Esophagus muscularis mucosa (tissue), 4 donors: ENCODE results near the gene CDC123. TPM values are rescaled to one million over a fixed set of nuclear protein-coding genes. Genes with fewer than 3 reads are reported as not detected.
"Not testable (repeated sequence)": the region's sequence is repeated elsewhere in the genome, so short reads cannot be mapped to it uniquely, and the experiment has no call there.

Experiments
- DNase-seq: peaks from one replicate; pipeline ENCODE4 v3.0.0-alpha.2; 2017; ENCODE audit errors: extremely low spot score
- H3K27ac ChIP-seq, 4 donors: fragments of 200-600 bp; sonication (generic); replicated peaks in 1 of 4; 1 replicate in 3 of 4; 2 replicates in 1 of 4; pipeline ENCODE4 v1.5.1; 2016 to 2019; ENCODE audit warnings: mild to moderate bottlenecking in 1 of 4
- H3K27me3 ChIP-seq, 4 donors: fragments of 200-600 bp; sonication (generic); one replicate each; pipeline versions ENCODE4 v1.5.1 to v1.6.0; 2016 to 2019
- H3K36me3 ChIP-seq, 4 donors: fragments of 200-600 bp; sonication (generic); one replicate each; pipeline ENCODE4 v1.5.1; 2016 to 2019
- H3K4me1 ChIP-seq, 4 donors: fragments of 200-600 bp; sonication (generic); one replicate each; pipeline ENCODE4 v1.5.1; 2016 to 2019
- H3K4me3 ChIP-seq, 4 donors: fragments of 200-600 bp; sonication (generic); 1 replicate in 2 of 4; 2 replicates in 2 of 4; pipeline ENCODE4 v1.5.1; 2016 to 2019; ENCODE audit warnings: mild to moderate bottlenecking in 4 of 4, moderate library complexity in 1 of 4
- H3K9me3 ChIP-seq, 4 donors: fragments of 200-600 bp; sonication (generic); 1 replicate in 3 of 4; 2 replicates in 1 of 4; pipeline ENCODE4 v1.5.1; 2016 to 2019
- CTCF ChIP-seq, 3 experiments: fragments of 200-600 bp in 2 of 3; fragments of 450-650 bp in 1 of 3; sonication (generic) in 2 of 3; IDR thresholded peaks; one replicate each; pipeline ENCODE4 v1.5.1; 2017 to 2019; ENCODE audit warnings: antibody characterized with exemption in 3 of 3, mild to moderate bottlenecking in 2 of 3, moderate library complexity in 1 of 3
- EP300 ChIP-seq: sonication (generic); formaldehyde crosslinking; IDR thresholded peaks from one replicate; pipeline ENCODE4 v1.6.1; 2017; ENCODE audit warnings: antibody characterized with exemption
- POLR2A ChIP-seq: fragments of 450-650 bp; IDR thresholded peaks from one replicate; pipeline ENCODE4 v1.6.1; 2017; ENCODE audit warnings: antibody characterized with exemption, moderate library complexity, mild to moderate bottlenecking, low read depth
- POLR2AphosphoS5 ChIP-seq, 2 donors: sonication (generic); formaldehyde crosslinking; IDR thresholded peaks; one replicate each; pipeline ENCODE4 v1.6.1; 2017; ENCODE audit warnings: antibody characterized with exemption in 2 of 2
- WGBS: methylation state at CpG from one replicate; pipeline ENCODE4 v1.1.5; 2018; 5-methylcytosine and 5-hydroxymethylcytosine counted together
- intact Hi-C: fragments of 100-400 bp; cut with DNase I; formaldehyde crosslinking; loops from one replicate; pipeline ENCODE4 v1.15.1; 2023
- total RNA-seq, 4 donors: library from RNA; depleted of rRNA; stranded (reverse); fragments of >200 nt; gene quantifications; one replicate each; pipeline versions ENCODE4 v1.1.0 to v1.2.1, GENCODE V29; 2016

CDC123 gene
- total RNA-seq, 4 donors from 2014 or later, result 46.9 to 50.2 (median 48.5) TPM

- H3K27ac ChIP-seq, result no peak overlapping the region
- WGBS, result 80% methylated on average over 6 of the region's 6 CpGs
Measured at GRCh38 chr10:12165999-12166775, 29.8 kb upstream of the CDC123 start.

GRCh38 chr10:12171512-12171911 lies 24.5 kb upstream of the CDC123 start:
- H3K4me1 ChIP-seq, intact Hi-C loops, DNase-seq, H3K27me3 ChIP-seq, H3K27ac ChIP-seq, H3K4me3 ChIP-seq, H3K9me3 ChIP-seq: not testable (repeated sequence)
- H3K36me3 ChIP-seq, result peaks cover 59 to 100% (median 99%) of the 10 kb centered on the region in 4 donors
- WGBS, result 94% methylated on average over 6 of the region's 6 CpGs

More at GRCh38 chr10:12165999-12166775, 29.8 kb upstream of the CDC123 start:
- DNase-seq, result no peak
- H3K4me3 ChIP-seq, result no peak overlapping the region
- no peaks in the 10 kb centered on the region for H3K4me1 ChIP-seq
- H3K9me3 ChIP-seq, result no peaks in the 10 kb centered on the region
- peaks cover 33 to 97% (median 91%) of the 10 kb centered on the region in 4 donors for H3K36me3 ChIP-seq
- intact Hi-C loops, result no loop called here
- TF ChIP-seq POLR2A (no peak), POLR2AphosphoS5 (IDR thresholded peaks at IDR 0.05) (no peak), CTCF (IDR thresholded peaks at IDR 0.05) (no peak), EP300 (no peak)
- H3K27me3 ChIP-seq, result no peaks in the 10 kb centered on the region

- DNase-seq, result no peak
- no peaks in the 10 kb centered on the region for H3K9me3 ChIP-seq
- WGBS, result 88% methylated on average over 9 of the region's 9 CpGs
- H3K27ac ChIP-seq, result no peak overlapping the region
- no peaks in the 10 kb centered on the region for H3K27me3 ChIP-seq
- peaks cover 41 to 100% (median 86%) of the 10 kb centered on the region in 4 donors for H3K36me3 ChIP-seq
- intact Hi-C loops, result no loop called here
- H3K4me3 ChIP-seq, result no peak overlapping the region
- H3K4me1 ChIP-seq, result no peaks in the 10 kb centered on the region
- TF ChIP-seq EP300 (no peak), POLR2AphosphoS5 (IDR thresholded peaks at IDR 0.05) (no peak), CTCF (IDR thresholded peaks at IDR 0.05) (no peak), POLR2A (no peak)
Measured at GRCh38 chr10:12177642-12178041, 18.3 kb upstream of the CDC123 start.

- Histone ChIP-seq H3K27me3 (no peaks in the 10 kb centered on the region), H3K4me3 (no peak overlapping the region), H3K4me1 (no peaks in the 10 kb centered on the region), H3K9me3 (no peaks in the 10 kb centered on the region), H3K36me3 (peaks cover 26 to 99% (median 79%) of the 10 kb centered on the region in 4 donors), H3K27ac (no peak overlapping the region)
- WGBS, result 86% methylated on average over 4 of the region's 4 CpGs
- DNase-seq, result no peak
- intact Hi-C loops, result no loop called here
- no peak for TF ChIP-seq POLR2A
- TF ChIP-seq POLR2AphosphoS5 (IDR thresholded peaks at IDR 0.05), result no peak
- TF ChIP-seq EP300, result no peak
- no peak for TF ChIP-seq CTCF (IDR thresholded peaks at IDR 0.05)
Measured at GRCh38 chr10:12179606-12180170, 16.3 kb upstream of the CDC123 start.

GRCh38 chr10:12180221-12180974 lies 15.6 kb upstream of the CDC123 start:
- TF ChIP-seq POLR2A (no peak), CTCF (IDR thresholded peaks at IDR 0.05) (no peak), POLR2AphosphoS5 (IDR thresholded peaks at IDR 0.05) (no peak), EP300 (no peak)
- Histone ChIP-seq H3K4me3 (no peak overlapping the region), H3K9me3 (no peaks in the 10 kb centered on the region), H3K36me3 (peaks cover 31 to 99% (median 79%) of the 10 kb centered on the region in 4 donors), H3K27me3 (no peaks in the 10 kb centered on the region), H3K27ac (no peak overlapping the region), H3K4me1 (no peaks in the 10 kb centered on the region)
- intact Hi-C loops, result no loop called here
- 86% methylated on average over 9 of the region's 9 CpGs for WGBS
- no peak for DNase-seq
